K562 (cell line): ENCODE measurements around the gene TENM4. TPM values are rescaled to one million over a fixed set of nuclear protein-coding genes. Genes with fewer than 3 reads are reported as not detected.

Experiments
- ATAC-seq: fragments of 200-7000 bp; cut with Tn5 transposase; 3 replicates; pipeline ENCODE4 v1.9.1; 2020; ENCODE audit warnings: moderate library complexity
- BruUV-seq: library from RNA; stranded (reverse); fragments of 400-500 nt; replicated peaks from 2 replicates; lab custom pipeline; 2021; lab: Mats Ljungman, UMichigan
- CTCF ChIA-PET: fragments of 300-600 bp; formaldehyde crosslinking; extraction: SDS; loops from one replicate; lab custom pipeline; 2021; ENCODE audit warnings: low intra/inter-chr PET ratio; lab: Yijun Ruan, JAX
- POLR2A ChIA-PET: fragments of 300-600, 350-650 bp; sonication (Branson Sonifier 250); formaldehyde crosslinking; extraction: SDS; loops from one replicate; lab custom pipeline; 2021; ENCODE audit warnings: antibody characterized with exemption, inconsistent platforms; lab: Yijun Ruan, JAX
- DNase-seq, 4 experiments: peaks; one replicate each; pipeline versions ENCODE4 v3.0.0 to v3.0.0-alpha.2; 2011 to 2018; ENCODE audit warnings: low spot score in 3 of 4, mixed read lengths in 3 of 4; ENCODE audit errors: extremely low read depth in 1 of 4
- FAIRE-seq: peaks from 2 replicates; lab custom pipeline; 2011; peaks lifted over from hg19 to GRCh38; lab: Jason Lieb, UNC
- H2AFZ ChIP-seq: 2 replicates; pipeline ENCODE4 v1.6.0; 2011; ENCODE audit warnings: low read depth, low read length, control low read depth, inconsistent platforms
- H3K27ac ChIP-seq: fragments of 200-600 bp; 3 replicates; pipeline ENCODE4 v1.8.0; 2011; ENCODE audit warnings: low read depth, mild to moderate bottlenecking, control low read depth, inconsistent platforms, low read length, moderate library complexity, mixed read lengths; ENCODE audit errors: extremely low read depth
- H3K27me3 ChIP-seq, 2 experiments: fragments of 300-600 bp in 1 of 2; 2 replicates in 1 of 2; 3 replicates in 1 of 2; pipeline versions ENCODE4 v1.6.0 to v1.8.0; 2011; ENCODE audit warnings: inconsistent platforms in 2 of 2, low read length in 2 of 2, mild to moderate bottlenecking in 1 of 2, mixed read lengths in 1 of 2, moderate library complexity in 1 of 2; ENCODE audit not compliant: control insufficient read depth in 2 of 2, insufficient read depth in 2 of 2
- H3K36me3 ChIP-seq: fragments of 300-600 bp; 3 replicates; pipeline ENCODE4 v1.8.0; 2011; ENCODE audit warnings: mild to moderate bottlenecking, low read length, inconsistent platforms; ENCODE audit not compliant: control insufficient read depth, insufficient read depth
- H3K4me1 ChIP-seq, 2 experiments: fragments of 200-600 bp in 1 of 2; replicated peaks in 1 of 2; 2 replicates in 1 of 2; 3 replicates in 1 of 2; pipeline versions ENCODE4 v1.5.1 to v1.8.0; 2011; ENCODE audit warnings: inconsistent platforms in 2 of 2, low read length in 2 of 2, mild to moderate bottlenecking in 1 of 2, mixed read lengths in 1 of 2, moderate library complexity in 1 of 2; ENCODE audit not compliant: control insufficient read depth in 2 of 2, insufficient read depth in 2 of 2
- H3K4me2 ChIP-seq: 2 replicates; pipeline ENCODE4 v1.6.1; 2011; ENCODE audit warnings: low read length, control low read depth, inconsistent platforms, mixed read lengths; ENCODE audit not compliant: insufficient read depth
- H3K4me3 ChIP-seq: fragments of 200-600 bp; sonication (generic), shearing (Covaris generic); 2 replicates; pipeline ENCODE4 v1.5.1; 2016; ENCODE audit warnings: control low read depth, inconsistent platforms
- H3K79me2 ChIP-seq: fragments of 200-600 bp; 3 replicates; pipeline ENCODE4 v1.8.0; 2011; ENCODE audit warnings: low read length, inconsistent platforms; ENCODE audit not compliant: control insufficient read depth, insufficient read depth
- H3K9ac ChIP-seq, 2 experiments: 2 replicates each; pipeline versions ENCODE4 v1.6.0 to v1.6.1; 2011; ENCODE audit warnings: low read depth in 2 of 2, low read length in 2 of 2, control low read depth in 1 of 2, inconsistent platforms in 1 of 2, mild to moderate bottlenecking in 1 of 2, mixed read lengths in 1 of 2; ENCODE audit not compliant: insufficient read depth in 1 of 2
- H3K9me1 ChIP-seq: one replicate; pipeline ENCODE4 v1.6.0; 2011; ENCODE audit warnings: inconsistent platforms, mild to moderate bottlenecking, low read length, moderate library complexity; ENCODE audit not compliant: control insufficient read depth, insufficient read depth
- H3K9me3 ChIP-seq: replicated peaks from 2 replicates; pipeline ENCODE4 v1.5.1; 2011; ENCODE audit warnings: low read depth, low read length, inconsistent platforms; ENCODE audit not compliant: control insufficient read depth, insufficient read depth
- H4K20me1 ChIP-seq: replicated peaks from 2 replicates; pipeline ENCODE4 v1.6.1; 2011; ENCODE audit warnings: low read length, inconsistent platforms, mixed read lengths; ENCODE audit not compliant: control insufficient read depth, insufficient read depth
- GTF2A2 ChIP-seq: IDR thresholded peaks from 2 replicates; pipeline ENCODE4 v1.6.1; 2016; ENCODE audit warnings: mild to moderate bottlenecking, missing genetic modification characterization, missing compliant biosample characterization
- MAZ ChIP-seq, 2 experiments: fragments of 450-650 bp in 1 of 2; sonication (generic) in 1 of 2; formaldehyde crosslinking; IDR thresholded peaks in 1 of 2; conservative IDR thresholded peaks in 1 of 2; 2 replicates each; pipeline versions ENCODE4 v1.4.0 to v1.5.0; 2020; ENCODE audit warnings: mild to moderate bottlenecking in 1 of 2, missing genetic modification reagents in 1 of 2
- RFX7 ChIP-seq: fragments of 250-450 bp; sonication (Bioruptor Pico); IDR thresholded peaks from 2 replicates; pipeline ENCODE4 v1.5.1; 2021; ENCODE audit warnings: mild to moderate bottlenecking
- ZFP30 ChIP-seq: fragments of 250-450 bp; sonication (Bioruptor Pico); IDR thresholded peaks from 2 replicates; pipeline ENCODE4 v1.8.0; 2022; ENCODE audit warnings: moderate library complexity, mild to moderate bottlenecking, inconsistent platforms, borderline replicate concordance
- ZNF408 ChIP-seq: fragments of 250-450 bp; sonication (Bioruptor Pico); IDR thresholded peaks from 2 replicates; pipeline ENCODE4 v1.4.0; 2020; ENCODE audit warnings: low read depth, mild to moderate bottlenecking, moderate library complexity
- WGBS: fragments of 100-300 bp; shearing (Covaris generic); methylation state at CpG from one replicate; pipeline ENCODE4 v1.1.6; 2016; ENCODE audit warnings: low coverage, mixed read lengths; ENCODE audit not compliant: insufficient coverage; ENCODE audit errors: missing lambda C conversion rate; 5-methylcytosine and 5-hydroxymethylcytosine counted together
- in situ Hi-C: fragments of 300-500 bp; cut with MboI; formaldehyde crosslinking; loops from 4 replicates; pipeline ENCODE4 v1.15.0; 2018; ENCODE audit warnings: inconsistent platforms, mixed read lengths
- intact Hi-C: fragments of 100-400 bp; cut with micrococcal nuclease; formaldehyde crosslinking; loops from 2 replicates; pipeline ENCODE4 v1.14.2; 2022
- polyA plus RNA-seq, 8 experiments: library from polyadenylated mRNA; depleted of rRNA in 4 of 8; stranded (reverse) in 5 of 8; unstranded in 3 of 8; fragments of >200 nt; fragmentation: Nextera tagmentation in 2 of 8; fragmentation: Illumina TruSeq in 1 of 8; extraction: Ambion mirVana in 2 of 8; extraction: Trizol in 1 of 8; gene quantifications; 2 replicates each; pipeline versions ENCODE4 v1.2.1 to v1.2.3, GENCODE V29; 2011 to 2014; ENCODE audit warnings: inconsistent platforms in 1 of 8, missing spikeins in 1 of 8
- total RNA-seq, 7 experiments: library from RNA; depleted of rRNA in 6 of 7; stranded (reverse); fragments of >200 nt in 6 of 7; fragmentation: Illumina TruSeq in 2 of 7; extraction: Trizol in 2 of 7; gene quantifications; 2 replicates each; pipeline versions ENCODE4 v1.2.1 to v1.2.3, GENCODE V29; 2011 to 2021; ENCODE audit warnings: low replicate concordance in 1 of 7
- TF ChIP-seq, protein P1 (sequence below): fragments of 450-650 bp; IDR thresholded peaks from 2 replicates; pipeline ENCODE4 v1.6.1; 2016; ENCODE audit warnings: borderline replicate concordance
- TF ChIP-seq, protein P2 (sequence below): fragments of 200-800 bp; sonication (Bioruptor generic); IDR thresholded peaks from 2 replicates; pipeline ENCODE4 v1.6.1; 2017; ENCODE audit warnings: missing genetic modification characterization, missing compliant biosample characterization
- TF ChIP-seq, protein P3 (sequence below): fragments of 450-650 bp; IDR thresholded peaks from 2 replicates; pipeline ENCODE4 v1.6.1; 2018; ENCODE audit not compliant: partially characterized antibody

Gene TENM4
- total and polyA plus RNA-seq, 9 of the 15 experiments (the other 6 are each of a cell fraction or from before 2014, with no cell fraction given): 0.16 TPM; not detected in 8

DNA sequence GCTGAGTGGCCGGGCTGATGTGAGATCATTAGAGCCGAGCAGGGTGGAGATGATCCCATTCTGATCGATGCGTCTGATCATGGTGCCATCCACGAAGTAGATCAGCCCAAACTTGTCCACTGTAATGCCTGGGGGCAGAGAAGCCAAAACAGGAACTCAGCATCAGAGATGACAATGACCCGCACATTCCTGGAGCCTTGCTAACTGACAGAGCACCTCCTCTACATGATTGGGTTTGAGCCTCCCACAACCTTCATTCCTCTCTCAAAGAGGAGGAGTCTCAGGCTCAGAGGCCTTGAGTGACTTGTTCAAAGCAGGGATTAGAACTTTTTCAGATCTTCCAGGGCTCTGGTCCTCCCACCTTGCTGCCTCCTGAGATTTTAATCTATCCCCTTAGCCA is 732.4 kb downstream of the TENM4 start:
- no peaks in the 10 kb centered on the region for H3K9me1 ChIP-seq
- ATAC-seq (no peak), FAIRE-seq (no peak), DNase-seq (no peak)
- TF ChIP-seq RFX7 (CRISPR knock-in tag): no peak
- TF ChIP-seq, protein P1, sequence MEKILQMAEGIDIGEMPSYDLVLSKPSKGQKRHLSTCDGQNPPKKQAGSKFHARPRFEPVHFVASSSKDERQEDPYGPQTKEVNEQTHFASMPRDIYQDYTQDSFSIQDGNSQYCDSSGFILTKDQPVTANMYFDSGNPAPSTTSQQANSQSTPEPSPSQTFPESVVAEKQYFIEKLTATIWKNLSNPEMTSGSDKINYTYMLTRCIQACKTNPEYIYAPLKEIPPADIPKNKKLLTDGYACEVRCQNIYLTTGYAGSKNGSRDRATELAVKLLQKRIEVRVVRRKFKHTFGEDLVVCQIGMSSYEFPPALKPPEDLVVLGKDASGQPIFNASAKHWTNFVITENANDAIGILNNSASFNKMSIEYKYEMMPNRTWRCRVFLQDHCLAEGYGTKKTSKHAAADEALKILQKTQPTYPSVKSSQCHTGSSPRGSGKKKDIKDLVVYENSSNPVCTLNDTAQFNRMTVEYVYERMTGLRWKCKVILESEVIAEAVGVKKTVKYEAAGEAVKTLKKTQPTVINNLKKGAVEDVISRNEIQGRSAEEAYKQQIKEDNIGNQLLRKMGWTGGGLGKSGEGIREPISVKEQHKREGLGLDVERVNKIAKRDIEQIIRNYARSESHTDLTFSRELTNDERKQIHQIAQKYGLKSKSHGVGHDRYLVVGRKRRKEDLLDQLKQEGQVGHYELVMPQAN: no peak
- TF ChIP-seq ZNF408 (CRISPR knock-in tag): no peak
- no peak for TF ChIP-seq MAZ (CRISPR knock-in tag; conservative IDR thresholded peaks at IDR 0.05 in 1 of 2, IDR thresholded peaks at IDR 0.05 in 1 of 2)
- TF ChIP-seq ZFP30 (CRISPR knock-in tag): no peak
- TF ChIP-seq, protein P2, sequence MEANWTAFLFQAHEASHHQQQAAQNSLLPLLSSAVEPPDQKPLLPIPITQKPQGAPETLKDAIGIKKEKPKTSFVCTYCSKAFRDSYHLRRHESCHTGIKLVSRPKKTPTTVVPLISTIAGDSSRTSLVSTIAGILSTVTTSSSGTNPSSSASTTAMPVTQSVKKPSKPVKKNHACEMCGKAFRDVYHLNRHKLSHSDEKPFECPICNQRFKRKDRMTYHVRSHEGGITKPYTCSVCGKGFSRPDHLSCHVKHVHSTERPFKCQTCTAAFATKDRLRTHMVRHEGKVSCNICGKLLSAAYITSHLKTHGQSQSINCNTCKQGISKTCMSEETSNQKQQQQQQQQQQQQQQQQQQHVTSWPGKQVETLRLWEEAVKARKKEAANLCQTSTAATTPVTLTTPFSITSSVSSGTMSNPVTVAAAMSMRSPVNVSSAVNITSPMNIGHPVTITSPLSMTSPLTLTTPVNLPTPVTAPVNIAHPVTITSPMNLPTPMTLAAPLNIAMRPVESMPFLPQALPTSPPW: no peak
- TF ChIP-seq, protein P3, sequence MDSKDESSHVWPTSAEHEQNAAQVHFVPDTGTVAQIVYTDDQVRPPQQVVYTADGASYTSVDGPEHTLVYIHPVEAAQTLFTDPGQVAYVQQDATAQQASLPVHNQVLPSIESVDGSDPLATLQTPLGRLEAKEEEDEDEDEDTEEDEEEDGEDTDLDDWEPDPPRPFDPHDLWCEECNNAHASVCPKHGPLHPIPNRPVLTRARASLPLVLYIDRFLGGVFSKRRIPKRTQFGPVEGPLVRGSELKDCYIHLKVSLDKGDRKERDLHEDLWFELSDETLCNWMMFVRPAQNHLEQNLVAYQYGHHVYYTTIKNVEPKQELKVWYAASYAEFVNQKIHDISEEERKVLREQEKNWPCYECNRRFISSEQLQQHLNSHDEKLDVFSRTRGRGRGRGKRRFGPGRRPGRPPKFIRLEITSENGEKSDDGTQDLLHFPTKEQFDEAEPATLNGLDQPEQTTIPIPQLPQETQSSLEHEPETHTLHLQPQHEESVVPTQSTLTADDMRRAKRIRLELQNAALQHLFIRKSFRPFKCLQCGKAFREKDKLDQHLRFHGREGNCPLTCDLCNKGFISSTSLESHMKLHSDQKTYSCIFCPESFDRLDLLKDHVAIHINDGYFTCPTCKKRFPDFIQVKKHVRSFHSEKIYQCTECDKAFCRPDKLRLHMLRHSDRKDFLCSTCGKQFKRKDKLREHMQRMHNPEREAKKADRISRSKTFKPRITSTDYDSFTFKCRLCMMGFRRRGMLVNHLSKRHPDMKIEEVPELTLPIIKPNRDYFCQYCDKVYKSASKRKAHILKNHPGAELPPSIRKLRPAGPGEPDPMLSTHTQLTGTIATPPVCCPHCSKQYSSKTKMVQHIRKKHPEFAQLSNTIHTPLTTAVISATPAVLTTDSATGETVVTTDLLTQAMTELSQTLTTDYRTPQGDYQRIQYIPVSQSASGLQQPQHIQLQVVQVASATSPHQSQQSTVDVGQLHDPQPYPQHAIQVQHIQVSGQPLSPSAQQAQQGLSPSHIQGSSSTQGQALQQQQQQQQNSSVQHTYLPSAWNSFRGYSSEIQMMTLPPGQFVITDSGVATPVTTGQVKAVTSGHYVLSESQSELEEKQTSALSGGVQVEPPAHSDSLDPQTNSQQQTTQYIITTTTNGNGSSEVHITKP: no peak
- TF ChIP-seq GTF2A2: no peak
- intact Hi-C loops (no loop called here), in situ Hi-C loops (no loop called here)
- no peaks in the 10 kb centered on the region for H3K4me1 ChIP-seq
- H2AFZ ChIP-seq: no peak overlapping the region
- BruUV-seq: no TSS peak
- peaks cover 6 to 26% of the 10 kb centered on the region in 2 experiments; a peak in 4 of 5 replicates for H3K27me3 ChIP-seq
- 0 out of 2 replicates have a peak, but pooled peaks cover 4% of the 10 kb centered on the region for H4K20me1 ChIP-seq
- WGBS: under 1% methylated on average over 6 of the region's 6 CpGs
- no peak overlapping the region for H3K4me3 ChIP-seq
- CTCF ChIA-PET: no interaction called here
- H3K36me3 ChIP-seq: no peaks in the 10 kb centered on the region
- no peak overlapping the region for H3K4me2 ChIP-seq
- H3K9me3 ChIP-seq: no peaks in the 10 kb centered on the region
- no peaks in the 10 kb centered on the region for H3K79me2 ChIP-seq
- no peak overlapping the region for H3K27ac ChIP-seq
- POLR2A ChIA-PET: no interaction called here
- no peak overlapping the region for H3K9ac ChIP-seq
